NCI-H128 (cell line): Measurements from ENCODE around the gene GNS.
"Not testable (repeated sequence)": the region's sequence is repeated elsewhere in the genome, so short reads cannot be mapped to it uniquely, and the experiment has no call there.

Experiments
- DNase-seq: peaks from one replicate; lab custom pipeline; 2025; ENCODE audit not compliant: unreplicated experiment; lab: John Stamatoyannopoulos, UW

Gene GNS

GRCh38 chr12:64759035-64759894, at the start of gene GNS:
GNS (minus strand) TSS chr12:64759406; CDS start chr12:64759276, 130 bp downstream.
- DNase-seq = peak; percentile 85

- DNase-seq = no peak
Observed at GRCh38 chr12:64808110-64808509, 48.9 kb upstream of the GNS start.

GRCh38 chr12:64806593-64807460, 47.6 kb upstream of the GNS start:
- no peak for DNase-seq

- DNase-seq = no peak
Observed at GRCh38 chr12:64806173-64806572, 47.0 kb upstream of the GNS start.

- not testable (repeated sequence) for DNase-seq
Observed at GRCh38 chr12:64802180-64802775, 43.1 kb upstream of the GNS start.

GRCh38 chr12:64801381-64801780, 42.2 kb upstream of the GNS start:
- DNase-seq = no peak

GRCh38 chr12:64800640-64801039, 41.4 kb upstream of the GNS start:
- DNase-seq = no peak

GRCh38 chr12:64798165-64798564, 39.0 kb upstream of the GNS start:
- DNase-seq = no peak

GRCh38 chr12:64797156-64797555, 38.0 kb upstream of the GNS start:
- no peak for DNase-seq

- peak; percentile 47 for DNase-seq
Observed at GRCh38 chr12:64796205-64796845, 37.1 kb upstream of the GNS start.

- DNase-seq = no peak
Observed at GRCh38 chr12:64794305-64794704, 35.1 kb upstream of the GNS start.

- no peak for DNase-seq
Observed at GRCh38 chr12:64793610-64794009, 34.4 kb upstream of the GNS start.

GRCh38 chr12:64792128-64792527, 32.9 kb upstream of the GNS start:
- DNase-seq = no peak

- DNase-seq = no peak
Observed at GRCh38 chr12:64791036-64791435, 31.8 kb upstream of the GNS start.

- no peak for DNase-seq
Observed at GRCh38 chr12:64790166-64790565, 31.0 kb upstream of the GNS start.

- DNase-seq = no peak
Observed at GRCh38 chr12:64785838-64786237, 26.6 kb upstream of the GNS start.

- no peak for DNase-seq
Observed at GRCh38 chr12:64782191-64782876, 23.1 kb upstream of the GNS start.

- DNase-seq = no peak
Observed at GRCh38 chr12:64781280-64782190, 22.3 kb upstream of the GNS start.

GRCh38 chr12:64780531-64781279, 21.5 kb upstream of the GNS start:
- DNase-seq = no peak
